A673 (cell line): Measurements from ENCODE around the gene MYO15B. TPM values are rescaled to one million over a fixed set of nuclear protein-coding genes. Genes with fewer than 3 reads are reported as not detected.

Experiments used
- BruUV-seq: library from RNA; stranded (reverse); fragments of 400-500 nt; replicated peaks from 2 replicates; lab custom pipeline; 2021; lab: Mats Ljungman, UMichigan
- CTCF ChIA-PET: fragments of 300-600 bp; sonication (Branson Sonifier 250); formaldehyde crosslinking; loops from one replicate; lab custom pipeline; 2022; ENCODE audit warnings: antibody characterized with exemption; lab: Charles Lee
- POLR2A ChIA-PET: fragments of 300-600 bp; sonication (Branson Sonifier 250); formaldehyde crosslinking; loops from one replicate; lab custom pipeline; 2022; ENCODE audit warnings: antibody characterized with exemption; ENCODE audit not compliant: low non-redundant PET; lab: Charles Lee
- DNase-seq: peaks from one replicate; pipeline ENCODE4 v3.0.0-alpha.2; 2015; ENCODE audit warnings: low spot score
- H3K27ac ChIP-seq: fragments of 200-600 bp; sonication (generic); 2 replicates; pipeline ENCODE4 v1.5.1; 2016; ENCODE audit warnings: mixed run types, low read depth, mild to moderate bottlenecking, mixed read lengths, antibody characterized with exemption, low read length; ENCODE audit not compliant: poor library complexity, severe bottlenecking
- H3K27me3 ChIP-seq: fragments of 200-600 bp; sonication (generic); replicated peaks from 2 replicates; pipeline ENCODE4 v1.6.1; 2017; ENCODE audit warnings: mixed run types, low read depth, mild to moderate bottlenecking, mixed read lengths, antibody characterized with exemption, low read length; ENCODE audit not compliant: insufficient read depth, poor library complexity
- H3K36me3 ChIP-seq: fragments of 200-600 bp; sonication (generic); 2 replicates; pipeline ENCODE4 v1.6.1; 2016; ENCODE audit warnings: mixed run types, mild to moderate bottlenecking, mixed read lengths, antibody characterized with exemption, low read length; ENCODE audit not compliant: insufficient read depth, poor library complexity, severe bottlenecking
- H3K4me1 ChIP-seq: fragments of 200-600 bp; sonication (generic); 2 replicates; pipeline ENCODE4 v1.6.1; 2017; ENCODE audit warnings: mixed run types, mild to moderate bottlenecking, mixed read lengths, antibody characterized with exemption, low read length; ENCODE audit not compliant: insufficient read depth, poor library complexity, severe bottlenecking
- H3K4me3 ChIP-seq: fragments of 200-600 bp; sonication (generic); 2 replicates; pipeline ENCODE4 v1.5.1; 2016; ENCODE audit warnings: low read depth, mixed run types, mild to moderate bottlenecking, mixed read lengths, low read length; ENCODE audit not compliant: poor library complexity, severe bottlenecking
- H3K9me3 ChIP-seq: fragments of 200-600 bp; sonication (generic); 2 replicates; pipeline ENCODE4 v1.6.1; 2016; ENCODE audit warnings: mixed run types, low read depth, mild to moderate bottlenecking, mixed read lengths, antibody characterized with exemption, low read length; ENCODE audit not compliant: poor library complexity, severe bottlenecking
- CTCF ChIP-seq: fragments of 300-800, 200-600 bp; sonication (generic); conservative IDR thresholded peaks from 2 replicates; pipeline ENCODE4 v1.5.1; 2017; ENCODE audit warnings: low read depth, mild to moderate bottlenecking, antibody characterized with exemption, low read length, moderate library complexity, mixed read lengths
- EZH2 ChIP-seq: fragments of 200-600 bp; sonication (generic); IDR thresholded peaks from 2 replicates; pipeline ENCODE4 v1.6.1; 2017; ENCODE audit warnings: borderline replicate concordance, low read depth, mild to moderate bottlenecking, mixed read lengths, antibody characterized with exemption, low read length; ENCODE audit not compliant: poor library complexity, severe bottlenecking
- intact Hi-C: fragments of 100-400 bp; cut with micrococcal nuclease; formaldehyde crosslinking; loops from one replicate; pipeline ENCODE4 v1.10.0; 2022; ENCODE audit not compliant: unreplicated experiment
- total RNA-seq: library from RNA; stranded (reverse); gene quantifications from 2 replicates; pipeline ENCODE4 v1.2.3, GENCODE V29; 2021

The MYO15B gene
- total RNA-seq, 1 experiment from 2014 or later: 9.3 TPM

DNA sequence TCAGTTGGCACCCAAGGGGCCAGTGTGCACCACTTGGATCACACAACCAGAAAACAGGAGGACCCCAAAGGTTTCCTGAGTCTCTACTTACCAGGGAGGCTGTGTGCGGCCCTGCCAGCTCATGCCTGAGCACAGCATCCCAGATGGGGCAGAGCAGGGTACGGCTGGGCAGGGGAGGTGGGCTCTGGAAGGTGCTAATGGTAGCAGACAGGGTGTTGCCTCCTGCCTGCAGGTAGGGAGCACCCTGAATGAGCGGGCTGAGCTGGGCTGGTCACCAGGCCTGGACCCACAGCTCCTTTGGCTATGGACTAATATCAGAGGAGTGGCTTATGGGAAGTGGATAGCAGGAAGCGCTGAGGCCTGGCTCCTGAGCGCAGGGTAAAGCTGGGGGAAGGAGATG is 64.7 kb downstream of the MYO15B start:
- Histone ChIP-seq H3K27me3 (no peaks in the 10 kb centered on the region), H3K4me3 (no peak overlapping the region), H3K36me3 (peaks cover 4% of the 10 kb centered on the region), H3K9me3 (no peaks in the 10 kb centered on the region), H3K27ac (no peak overlapping the region), H3K4me1 (no peaks in the 10 kb centered on the region)
- POLR2A ChIA-PET: no interaction called here
- BruUV-seq: no TSS peak
- no peak for TF ChIP-seq EZH2
- no peak for TF ChIP-seq CTCF
- CTCF ChIA-PET: interaction anchor here (1.0 to 2.8 kb wide), 3 partner anchors 19 to 98 kb away, joined by 4 to 21 read pairs (median 4); partner anchors contain the start of gene SMIM5
- intact Hi-C loops: no loop called here
- no peak for DNase-seq

DNA sequence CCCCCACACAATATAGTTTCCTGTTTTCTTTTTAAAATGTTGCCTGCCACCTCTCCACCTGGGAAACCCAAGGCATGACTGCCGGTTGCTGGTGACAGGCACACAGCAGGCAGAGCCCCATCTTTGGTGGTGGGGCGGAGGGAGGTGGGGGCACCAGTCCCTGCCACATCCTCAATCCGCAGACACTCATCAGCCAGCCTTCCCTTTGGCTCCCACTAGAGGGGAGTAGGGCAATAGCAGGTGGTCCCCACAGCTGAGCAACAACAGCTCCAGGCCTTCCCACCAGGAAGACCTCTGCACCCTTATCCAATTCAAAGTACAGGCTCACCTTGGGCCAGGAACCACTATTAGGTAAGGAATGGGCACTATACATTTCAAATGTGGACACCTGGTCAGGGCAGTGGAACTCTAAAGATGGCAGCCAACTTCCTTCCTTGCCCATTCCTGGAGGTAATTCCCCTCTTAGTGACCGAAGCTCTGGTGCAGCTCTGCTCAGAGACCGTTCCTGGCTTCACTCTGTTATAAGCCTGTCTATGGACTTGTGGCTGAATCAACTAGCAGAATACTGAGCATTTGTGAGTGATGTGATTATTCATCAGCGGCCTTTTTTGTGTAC is 65.4 kb downstream of the MYO15B start:
- CTCF ChIA-PET: interaction anchor here (0.5 to 2.8 kb wide), 7 partner anchors 20 to 288 kb away, joined by 3 to 21 read pairs (median 4); partner anchors contain the start of gene SMIM5
- no peak for TF ChIP-seq EZH2
- peak; percentile 84 for TF ChIP-seq CTCF
- DNase-seq: peak; percentile 62
- no peaks in the 10 kb centered on the region for H3K9me3 ChIP-seq
- intact Hi-C loops: no loop called here
- no peak overlapping the region for H3K27ac ChIP-seq
- peaks cover 4% of the 10 kb centered on the region for H3K36me3 ChIP-seq
- H3K4me1 ChIP-seq: no peaks in the 10 kb centered on the region
- no TSS peak for BruUV-seq
- H3K4me3 ChIP-seq: no peak overlapping the region
- POLR2A ChIA-PET: no interaction called here
- no peaks in the 10 kb centered on the region for H3K27me3 ChIP-seq

DNA sequence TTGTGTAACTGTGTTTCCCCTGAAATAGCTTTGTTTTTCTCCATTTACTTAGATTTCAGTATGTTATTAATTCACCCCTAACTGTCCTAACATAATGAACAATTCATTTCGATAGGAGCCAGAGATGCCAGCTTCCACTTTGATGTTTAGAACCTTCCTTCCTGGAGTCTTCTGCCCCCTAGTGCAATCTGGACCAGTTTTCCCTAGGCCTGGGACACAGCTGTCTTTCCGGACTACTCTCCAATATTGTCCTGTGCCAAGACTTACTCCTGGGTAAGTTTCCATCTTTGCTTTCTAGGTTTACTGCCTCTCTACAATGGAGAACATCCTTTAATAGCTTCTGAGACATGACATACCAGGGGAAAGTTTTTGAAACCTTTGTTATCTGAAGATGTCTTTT is 66.6 kb downstream of the MYO15B start:
- DNase-seq: no peak
- intact Hi-C loops: no loop called here
- ChIA-PET CTCF (interaction anchor here (0.6 to 2.8 kb wide), 2 partner anchors 21 to 203 kb away, joined by 3 to 21 read pairs; partner anchors contain the start of gene SMIM5), POLR2A (interaction anchor here (0.7 kb wide), 1 partner anchor 35 kb away, joined by 3 read pairs; no protein-coding TSS in a partner anchor)
- TF ChIP-seq CTCF (0 out of 2 replicates have a peak, but pooled peaks have one; percentile 14), EZH2 (no peak)
- no peak overlapping the region for H3K4me3 ChIP-seq
- no peaks in the 10 kb centered on the region for H3K27me3 ChIP-seq
- peaks cover 4% of the 10 kb centered on the region for H3K36me3 ChIP-seq
- no peaks in the 10 kb centered on the region for H3K9me3 ChIP-seq
- no peak overlapping the region for H3K27ac ChIP-seq
- no TSS peak for BruUV-seq
- H3K4me1 ChIP-seq: no peaks in the 10 kb centered on the region
